LNCaP clone FGC (cell line): Measurements from ENCODE around the gene FGGY.

Source experiments
- DNase-seq: peaks from one replicate; pipeline ENCODE4 v3.0.0-alpha.2; 2011; ENCODE audit warnings: low read depth
- H3K4me3 ChIP-seq: 2 replicates; pipeline ENCODE4 v1.5.1; 2011; ENCODE audit warnings: mild to moderate bottlenecking, low read depth, low read length, control low read depth
- TF ChIP-seq, protein P1 (sequence below): IDR thresholded peaks from 2 replicates; pipeline ENCODE4 v1.5.1; 2012; ENCODE audit warnings: mild to moderate bottlenecking; ENCODE audit not compliant: control insufficient read depth, insufficient read depth; ENCODE audit errors: extremely low read depth

Gene FGGY

GRCh38 chr1:59685101-59685500 is 388.2 kb downstream of the FGGY start:
- H3K4me3 ChIP-seq: no peak overlapping the region
- TF ChIP-seq, protein P1, sequence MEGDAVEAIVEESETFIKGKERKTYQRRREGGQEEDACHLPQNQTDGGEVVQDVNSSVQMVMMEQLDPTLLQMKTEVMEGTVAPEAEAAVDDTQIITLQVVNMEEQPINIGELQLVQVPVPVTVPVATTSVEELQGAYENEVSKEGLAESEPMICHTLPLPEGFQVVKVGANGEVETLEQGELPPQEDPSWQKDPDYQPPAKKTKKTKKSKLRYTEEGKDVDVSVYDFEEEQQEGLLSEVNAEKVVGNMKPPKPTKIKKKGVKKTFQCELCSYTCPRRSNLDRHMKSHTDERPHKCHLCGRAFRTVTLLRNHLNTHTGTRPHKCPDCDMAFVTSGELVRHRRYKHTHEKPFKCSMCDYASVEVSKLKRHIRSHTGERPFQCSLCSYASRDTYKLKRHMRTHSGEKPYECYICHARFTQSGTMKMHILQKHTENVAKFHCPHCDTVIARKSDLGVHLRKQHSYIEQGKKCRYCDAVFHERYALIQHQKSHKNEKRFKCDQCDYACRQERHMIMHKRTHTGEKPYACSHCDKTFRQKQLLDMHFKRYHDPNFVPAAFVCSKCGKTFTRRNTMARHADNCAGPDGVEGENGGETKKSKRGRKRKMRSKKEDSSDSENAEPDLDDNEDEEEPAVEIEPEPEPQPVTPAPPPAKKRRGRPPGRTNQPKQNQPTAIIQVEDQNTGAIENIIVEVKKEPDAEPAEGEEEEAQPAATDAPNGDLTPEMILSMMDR: no peak
- no peak for DNase-seq

GRCh38 chr1:59685666-59686065 is 388.8 kb downstream of the FGGY start:
- TF ChIP-seq, protein P1: no peak
- no peak for DNase-seq
- H3K4me3 ChIP-seq: no peak overlapping the region

- DNase-seq: peak; percentile 85
- TF ChIP-seq, protein P1: no peak
- H3K4me3 ChIP-seq: no peak overlapping the region
Measured at GRCh38 chr1:59686170-59686569, 389.3 kb downstream of the FGGY start.

DNA sequence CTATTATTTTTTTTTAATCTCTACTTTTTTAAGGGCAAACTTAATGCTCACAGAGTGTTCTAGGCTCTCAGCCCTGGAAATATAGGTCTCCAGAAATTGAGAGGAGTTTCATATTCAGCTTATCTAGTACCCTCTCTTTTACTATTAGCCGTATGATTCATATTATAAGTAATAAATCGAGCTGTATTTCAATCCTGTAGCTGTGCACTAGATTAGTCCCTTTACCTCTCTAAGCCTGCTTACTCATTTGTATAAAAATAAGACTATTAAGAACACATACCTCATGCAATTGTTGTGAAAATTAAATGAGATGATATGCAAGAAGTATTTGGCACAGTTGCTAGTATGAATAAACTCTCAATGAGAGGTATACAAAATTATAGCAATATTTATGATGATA is 389.7 kb downstream of the FGGY start:
- H3K4me3 ChIP-seq: no peak overlapping the region
- TF ChIP-seq, protein P1: no peak
- DNase-seq: no peak

DNA sequence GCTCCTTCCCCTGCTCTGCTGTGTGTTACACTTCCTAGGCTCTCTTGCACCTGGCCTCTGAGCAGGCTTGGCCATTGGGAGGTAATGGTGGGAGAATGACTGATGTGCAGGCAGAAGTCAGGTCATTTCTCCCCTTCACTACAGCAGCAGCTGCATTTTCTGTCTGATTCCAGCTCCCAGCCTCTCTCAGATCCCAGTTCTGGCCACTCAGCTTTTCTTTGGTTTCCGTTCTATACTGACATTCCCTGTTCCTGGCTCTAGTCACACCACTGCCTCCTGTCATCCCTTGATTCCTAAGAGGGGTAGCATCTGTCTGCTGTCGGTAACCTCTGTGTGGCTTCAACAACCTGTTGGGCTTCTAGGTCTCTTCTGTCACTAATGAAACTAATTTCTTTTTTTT is 390.2 kb downstream of the FGGY start:
- DNase-seq: no peak
- TF ChIP-seq, protein P1: no peak
- no peak overlapping the region for H3K4me3 ChIP-seq

DNA sequence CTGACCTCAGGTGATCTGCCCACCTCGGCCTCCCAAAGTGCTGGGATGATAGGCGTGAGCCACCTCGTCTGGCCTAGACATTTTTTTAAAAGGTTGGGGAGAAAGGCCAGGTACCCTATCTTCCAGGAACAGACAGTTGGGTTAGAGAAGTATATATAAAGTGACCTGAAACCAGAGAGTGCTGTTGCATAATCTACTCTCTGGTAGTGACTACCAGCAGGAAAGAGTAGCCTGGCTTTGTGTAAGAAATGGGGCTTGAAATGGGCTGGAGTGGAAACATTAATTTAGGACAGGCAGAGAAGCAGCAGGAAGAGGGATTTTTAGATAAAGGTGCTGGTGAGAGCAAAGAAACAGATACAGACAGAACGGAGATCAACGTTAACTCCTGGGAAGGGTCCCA is 392.1 kb downstream of the FGGY start:
- no peak for DNase-seq
- H3K4me3 ChIP-seq: no peak overlapping the region
- TF ChIP-seq, protein P1: no peak

- TF ChIP-seq, protein P1: no peak
- no peak for DNase-seq
- no peak overlapping the region for H3K4me3 ChIP-seq
Measured at GRCh38 chr1:59689730-59690129, 392.8 kb downstream of the FGGY start.
